Stimulated activated CD4-positive, alpha-beta T cell treated with anti-CD3 and anti-CD28 coated beads, Interleukin-1b, Interleukin-23, amount 100 ng/mL, for 24 hours (primary cell): Measurements from ENCODE around the gene TREX2.
"Not testable (repeated sequence)": the region's sequence is repeated elsewhere in the genome, so short reads cannot be mapped to it uniquely, and the experiment has no call there.

ENCODE experiments used
- DNase-seq, 4 experiments: peaks; one replicate each; pipeline ENCODE4 v3.0.0-alpha.2; 2020; ENCODE audit warnings: low read depth in 4 of 4, low spot score in 1 of 4

Gene TREX2

GRCh38 chrX:153410888-153411254 lies 35.0 kb downstream of the TREX2 start:
- no peak for DNase-seq

DNA sequence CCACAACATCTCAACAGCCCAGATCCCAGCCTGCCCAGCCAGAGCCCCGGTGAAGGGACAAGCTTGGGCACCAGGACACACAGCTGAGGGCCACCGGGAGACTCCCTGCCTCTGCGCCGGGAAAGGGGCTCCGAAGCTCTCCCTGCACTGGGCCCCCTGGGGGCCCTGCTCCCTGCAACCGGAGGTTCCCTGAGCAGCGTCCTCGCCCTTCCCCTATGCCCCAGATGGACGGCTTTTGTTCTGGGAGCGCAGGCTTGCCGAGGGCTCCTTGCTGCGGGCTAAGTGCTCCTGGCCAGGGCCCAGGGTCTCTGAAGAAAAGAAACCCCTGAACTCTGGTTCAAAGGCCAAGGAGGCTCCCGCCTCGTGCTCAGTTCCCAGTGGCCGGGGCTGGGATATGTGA lies 35.5 kb downstream of the TREX2 start:
- DNase-seq, result no peak

DNA sequence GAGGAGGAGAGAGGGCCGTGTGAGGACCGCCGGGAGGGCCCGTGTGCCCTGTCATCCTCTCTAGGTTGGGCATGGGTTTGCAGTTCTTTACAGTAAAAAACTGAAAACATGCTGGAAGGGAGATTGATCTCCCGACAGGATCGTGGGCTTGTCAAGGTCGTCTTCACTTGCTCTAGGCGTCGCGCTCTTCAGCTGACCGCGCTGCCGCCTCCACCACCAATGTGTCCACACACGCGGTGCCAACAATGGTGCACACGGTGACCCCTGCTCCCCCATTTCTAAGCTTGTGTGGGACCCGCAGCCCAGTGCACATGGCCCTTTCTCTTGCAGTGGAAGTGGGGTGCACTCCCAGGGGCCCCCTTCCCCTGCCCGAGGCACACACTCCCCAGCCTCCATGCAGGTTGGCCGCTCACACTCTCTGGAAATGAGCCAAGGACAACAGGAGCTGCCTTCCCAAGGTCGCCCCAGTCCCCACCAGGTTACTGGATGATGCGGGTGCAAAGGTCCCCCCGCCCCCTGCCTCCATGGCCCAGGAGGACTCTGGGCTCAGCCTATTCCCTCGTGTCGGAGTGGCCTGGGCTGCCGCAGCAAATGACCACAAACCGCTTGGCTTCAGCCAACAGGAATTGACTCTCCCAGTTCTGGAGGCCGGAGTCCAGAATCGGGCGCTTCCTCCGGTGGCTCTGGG lies 36.3 kb downstream of the TREX2 start:
- no peak for DNase-seq

DNA sequence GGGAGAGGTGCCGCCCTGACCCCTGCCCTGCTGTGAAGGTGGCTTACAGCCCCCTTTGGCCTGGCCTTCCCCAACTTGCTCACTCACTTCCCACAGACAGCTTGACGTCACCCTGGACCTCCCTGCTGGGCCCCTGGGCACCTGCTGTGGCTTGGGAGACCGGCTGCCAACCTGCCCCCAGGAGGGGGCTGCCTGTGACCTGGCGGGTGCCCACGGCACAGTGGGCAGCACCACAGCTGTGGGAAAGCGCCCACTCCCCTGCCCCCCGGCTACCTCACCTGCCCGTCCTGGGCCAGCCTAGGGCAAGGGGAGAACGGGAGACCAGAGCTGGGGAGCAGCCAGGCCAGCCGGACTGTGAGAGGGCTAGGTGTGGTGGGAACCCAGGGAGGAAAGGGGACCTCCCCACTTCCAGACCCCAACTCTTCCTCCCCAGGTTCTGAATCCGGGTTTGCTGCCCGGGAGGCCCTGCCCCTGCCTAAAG lies 36.9 kb downstream of the TREX2 start:
- no peak for DNase-seq

DNA sequence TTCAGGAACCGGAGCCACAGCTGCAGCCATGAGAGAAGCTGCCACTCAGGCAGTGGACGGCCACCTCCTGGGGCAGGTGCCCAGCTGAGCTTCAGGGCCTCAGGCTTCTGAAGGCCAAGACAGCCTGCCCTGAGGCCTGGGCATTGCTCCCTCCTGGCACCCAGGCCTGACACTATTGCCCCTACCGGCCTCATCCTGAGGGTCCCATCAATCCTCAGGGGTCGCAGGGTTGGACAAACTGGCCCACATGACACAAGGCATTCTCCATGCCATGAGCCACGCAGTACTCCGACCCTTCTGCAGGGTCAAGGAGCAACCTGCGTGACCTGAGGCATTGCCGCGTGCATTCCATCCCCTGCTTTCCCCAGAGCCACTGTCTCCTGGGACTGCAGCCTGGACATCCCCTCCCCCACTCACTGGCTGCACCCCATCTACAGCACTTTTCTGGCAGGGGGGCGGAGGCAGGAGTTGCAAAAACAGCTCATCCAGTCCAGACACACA lies 37.6 kb downstream of the TREX2 start:
- DNase-seq, result no peak

- DNase-seq, result no peak
Observed at GRCh38 chrX:153407736-153408135, 38.1 kb downstream of the TREX2 start.

GRCh38 chrX:153406903-153407302 lies 39.0 kb downstream of the TREX2 start:
- DNase-seq, result no peak

DNA sequence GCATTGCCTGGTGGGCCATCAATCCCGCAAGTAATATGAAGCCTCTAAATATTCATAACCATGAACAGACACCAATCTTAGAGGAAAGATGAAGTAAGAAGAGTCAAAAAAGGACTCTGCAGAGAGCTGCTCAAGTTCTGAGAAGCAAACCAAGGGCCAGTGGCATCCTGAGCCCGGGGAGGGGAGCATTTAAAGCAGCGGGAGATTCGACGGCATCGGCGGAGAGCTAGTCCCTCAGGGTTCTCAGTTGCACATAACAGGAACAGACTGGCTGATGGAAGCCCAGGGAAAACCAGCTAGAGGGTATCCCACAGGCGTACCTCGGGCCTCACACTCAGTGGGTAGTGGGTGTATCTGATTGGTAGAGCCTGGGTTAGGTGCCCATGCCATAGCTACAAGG lies 39.8 kb downstream of the TREX2 start:
- no peak for DNase-seq

DNA sequence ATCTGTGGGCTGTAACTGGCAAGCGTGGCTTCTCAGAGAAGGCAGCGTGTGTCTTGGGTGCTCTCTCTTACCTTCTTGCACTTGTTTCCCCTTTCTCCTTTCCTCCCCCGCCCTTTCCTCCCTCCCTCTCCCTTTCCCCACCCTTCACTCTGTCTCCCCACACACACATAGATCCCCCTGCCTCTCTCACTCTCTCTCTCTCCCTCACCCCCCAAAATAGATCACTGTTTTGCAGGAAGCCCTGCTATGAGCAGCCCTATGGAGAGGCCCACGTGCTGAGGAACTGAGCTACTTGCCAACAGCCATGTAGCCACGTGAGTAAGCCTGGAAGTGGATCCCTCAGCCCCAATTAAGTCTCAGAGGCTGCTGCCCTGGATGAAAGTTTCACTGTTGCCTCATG lies 40.4 kb downstream of the TREX2 start:
- no peak for DNase-seq

GRCh38 chrX:153404333-153404732 lies 41.5 kb downstream of the TREX2 start:
- DNase-seq, result not testable (repeated sequence)

DNA sequence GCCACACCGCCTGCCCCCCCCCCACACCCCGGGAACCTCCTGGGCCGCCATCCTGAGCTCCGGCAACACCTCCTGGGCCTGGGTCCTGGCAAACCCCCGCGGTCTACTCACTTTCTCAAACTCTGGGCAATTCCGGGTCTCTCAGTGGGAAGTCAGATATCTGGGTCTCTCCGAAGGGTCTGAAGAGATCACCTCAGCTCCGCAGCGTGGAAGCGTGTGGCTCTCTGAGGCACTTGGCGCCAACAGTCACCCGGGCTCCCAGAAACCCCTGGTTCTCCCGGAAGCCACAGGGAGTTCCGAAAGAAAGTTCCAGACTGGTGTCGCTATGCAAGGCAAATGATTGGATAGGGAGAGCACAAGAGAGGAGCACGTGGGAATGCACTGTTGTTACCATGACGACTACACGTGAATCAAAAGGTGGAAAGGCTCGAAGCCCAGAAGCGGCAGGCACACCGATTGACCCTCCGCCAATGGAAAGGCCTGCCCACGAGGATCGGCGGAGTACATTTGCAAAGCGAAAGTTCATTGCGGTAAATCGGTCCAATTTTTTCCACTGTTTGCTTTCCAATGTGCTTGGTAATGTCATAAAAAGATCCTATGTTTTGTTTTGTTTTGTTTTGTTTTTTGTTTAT lies 44.6 kb downstream of the TREX2 start, which contains the start of gene PNMA6E:
TSS of gene PNMA6E (minus strand) at position 218 of the 632 bp plus-strand sequence. CDS start 2,501 bp downstream, outside the sequence.
- no peak for DNase-seq

DNA sequence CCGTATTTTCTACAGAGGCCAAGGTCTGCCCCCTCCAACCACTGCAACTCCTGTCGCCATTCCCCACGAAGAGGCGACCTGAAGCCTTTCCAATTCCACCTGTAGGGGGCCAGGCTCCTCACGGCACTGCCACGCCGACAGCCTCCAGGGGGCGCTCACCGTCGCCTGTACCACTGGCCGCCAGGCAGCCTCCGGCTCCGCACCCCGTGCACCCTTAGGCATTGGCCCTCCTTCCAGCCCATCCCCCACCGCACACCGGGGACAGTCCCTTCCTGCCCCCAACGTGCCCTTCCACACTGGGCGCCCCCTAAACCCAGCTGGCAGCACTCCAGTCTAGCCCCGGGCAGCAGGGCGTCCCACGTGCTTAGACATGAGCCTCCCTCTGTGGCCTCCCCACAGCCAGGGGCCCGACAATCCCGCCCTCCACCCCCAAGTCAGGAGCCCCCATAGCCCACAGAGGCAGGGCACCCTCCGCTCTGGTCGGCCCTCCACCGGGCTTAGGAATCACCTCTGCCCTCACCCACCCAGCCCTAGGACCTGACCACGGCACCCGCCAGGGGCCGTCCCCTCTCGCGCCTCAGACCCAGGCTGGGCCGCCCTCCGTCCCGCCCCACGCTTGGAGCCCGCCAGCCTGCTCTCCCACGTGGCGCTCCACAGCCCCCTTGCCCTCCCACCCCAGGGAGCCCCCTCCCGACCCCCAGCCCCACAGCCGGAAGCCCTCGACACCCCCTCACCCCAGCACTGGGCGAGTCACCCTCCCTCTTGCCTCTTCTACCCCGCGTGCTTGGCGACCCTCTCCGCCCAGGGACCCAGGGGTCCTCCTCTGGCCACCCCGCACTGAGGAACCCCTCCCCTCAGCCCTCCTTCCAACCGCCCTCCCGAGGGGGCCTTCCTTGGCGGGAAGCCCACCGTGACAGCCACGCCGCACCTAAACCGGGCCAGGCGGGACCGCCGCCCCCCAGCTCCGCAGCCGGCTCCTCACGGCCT lies 45.4 kb downstream of the TREX2 start:
- peak; percentile 25 to 49 (median 32) for DNase-seq

DNA sequence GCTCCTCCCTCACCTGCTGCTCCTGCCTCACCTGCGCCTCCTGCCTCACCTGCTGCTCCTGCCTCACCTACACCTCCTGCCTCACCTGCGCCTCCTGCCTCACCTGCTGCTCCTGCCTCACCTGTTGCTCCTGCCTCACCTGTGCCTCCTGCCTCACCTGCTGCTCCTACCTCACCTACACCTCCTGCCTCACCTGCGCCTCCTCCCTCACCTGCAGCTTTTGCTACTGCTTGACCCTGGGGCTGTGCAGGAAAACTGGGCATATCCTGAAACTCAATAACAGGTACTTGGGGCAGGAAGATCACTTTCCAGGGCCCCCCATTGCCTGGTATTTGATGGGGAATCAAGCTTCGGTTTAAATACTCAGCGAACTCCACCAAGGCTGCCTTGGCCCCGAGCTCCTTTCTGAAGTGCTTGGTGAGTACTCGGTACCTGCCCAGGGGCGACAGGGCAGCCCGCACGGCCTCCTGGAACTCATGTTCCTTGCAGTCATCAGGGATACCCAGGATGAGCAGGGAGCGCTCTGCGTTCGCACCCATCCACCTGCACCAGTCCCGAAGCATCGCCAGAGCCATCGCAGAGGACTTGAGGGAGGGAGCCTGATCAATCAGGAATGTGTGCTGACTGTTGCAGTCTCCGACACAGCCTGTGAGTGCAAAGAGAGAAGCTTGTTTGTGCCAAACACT lies 47.4 kb downstream of the TREX2 start:
- no peak for DNase-seq

- DNase-seq, result no peak
Observed at GRCh38 chrX:153397256-153397960, 48.4 kb downstream of the TREX2 start.

DNA sequence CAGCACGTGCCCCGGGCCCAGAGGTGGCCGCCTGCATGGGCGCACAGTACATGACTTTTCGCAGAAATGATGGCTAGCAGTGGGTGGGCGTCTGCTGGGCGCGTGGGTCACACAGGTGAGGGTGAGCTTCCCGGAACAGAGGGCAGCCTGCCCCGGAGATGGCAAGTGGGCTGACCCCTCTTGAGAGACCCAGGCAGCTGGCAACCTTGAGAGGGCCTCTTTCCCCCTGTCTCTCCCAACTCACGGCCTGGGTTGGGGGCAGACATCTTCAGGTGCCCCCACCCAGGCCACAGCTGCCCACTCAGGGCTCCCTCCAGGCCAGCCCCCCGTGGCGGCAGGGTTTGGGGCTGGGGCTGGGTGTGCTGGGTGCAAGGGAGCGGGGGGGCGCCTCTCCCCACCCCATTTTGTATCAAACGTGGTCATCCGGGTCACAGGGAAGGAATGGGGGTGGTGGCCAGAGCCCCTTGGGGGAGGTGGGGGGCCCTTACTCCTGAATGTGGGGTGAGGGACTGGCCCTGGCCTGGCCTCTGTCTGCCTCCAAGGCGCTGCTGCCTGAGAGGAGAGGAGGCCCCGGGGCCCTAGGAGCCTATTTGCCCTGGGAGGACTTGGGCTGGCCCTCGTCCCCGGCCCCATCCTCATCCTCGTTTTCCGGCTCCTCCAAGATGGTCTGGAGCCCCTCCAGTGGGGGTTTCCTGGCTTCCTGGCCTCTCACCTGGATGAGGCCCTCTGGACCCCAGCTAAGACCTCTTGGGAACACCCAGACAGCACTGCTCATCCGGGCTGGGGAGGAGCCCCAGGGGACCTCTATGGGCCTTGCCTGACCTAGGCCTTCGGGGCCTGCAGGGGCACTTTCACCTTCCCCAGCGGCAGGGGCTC lies 49.3 kb downstream of the TREX2 start:
- no peak for DNase-seq

GRCh38 chrX:153395613-153396319 lies 50.1 kb downstream of the TREX2 start:
- no peak for DNase-seq

- DNase-seq, result no peak
Observed at GRCh38 chrX:153394612-153395011, 51.2 kb downstream of the TREX2 start.
